IMR-90 (cell line): Measurements from ENCODE around the gene DALRD3. TPM values are rescaled to one million over a fixed set of nuclear protein-coding genes. Genes with fewer than 3 reads are reported as not detected.

Experiments used
- ATAC-seq: fragments of 200-7000 bp; cut with Tn5 transposase; 2 replicates; pipeline ENCODE4 v1.9.1; 2020; ENCODE audit warnings: low read depth, mild to moderate bottlenecking, moderate library complexity
- BruUV-seq: library from RNA; stranded (reverse); fragments of 400-500 nt; replicated peaks from 2 replicates; lab custom pipeline; 2021; lab: Mats Ljungman, UMichigan
- CTCF ChIA-PET: fragments of 300-600 bp; formaldehyde crosslinking; extraction: SDS; loops from one replicate; lab custom pipeline; 2021; ENCODE audit warnings: antibody characterized with exemption; lab: Yijun Ruan, JAX
- POLR2A ChIA-PET: fragments of 300-600 bp; sonication (Branson Sonifier 250); formaldehyde crosslinking; loops from one replicate; lab custom pipeline; 2022; ENCODE audit warnings: antibody characterized with exemption; ENCODE audit not compliant: unreplicated experiment; lab: Charles Lee
- DNase-seq: peaks from one replicate; pipeline ENCODE4 v3.0.0; 2013
- H2AFZ ChIP-seq: replicated peaks from 2 replicates; pipeline ENCODE3; 2013; ENCODE audit warnings: low read length, mild to moderate bottlenecking; ENCODE audit not compliant: poor library complexity
- H2AK5ac ChIP-seq: 2 replicates; pipeline ENCODE4 v1.6.1; 2013; ENCODE audit warnings: low read depth, low read length, inconsistent platforms
- H2AK9ac ChIP-seq: replicated peaks from 2 replicates; pipeline ENCODE3; 2013; ENCODE audit warnings: mild to moderate bottlenecking, low read depth, low read length, moderate library complexity; ENCODE audit not compliant: poor library complexity
- H2BK120ac ChIP-seq: 2 replicates; pipeline ENCODE4 v1.6.1; 2013; ENCODE audit warnings: low read depth, low read length, inconsistent platforms
- H2BK15ac ChIP-seq: 3 replicates; pipeline ENCODE4 v1.6.1; 2013; ENCODE audit warnings: low read depth, low read length, inconsistent platforms
- H2BK20ac ChIP-seq: 2 replicates; pipeline ENCODE4 v1.6.1; 2013; ENCODE audit warnings: low read depth, mild to moderate bottlenecking, inconsistent platforms, low read length, moderate library complexity
- H2BK5ac ChIP-seq: 2 replicates; pipeline ENCODE4 v1.6.1; 2013; ENCODE audit warnings: mild to moderate bottlenecking, low read depth, low read length, inconsistent platforms; ENCODE audit not compliant: poor library complexity, severe bottlenecking
- H3K14ac ChIP-seq: replicated peaks from 2 replicates; pipeline ENCODE4 v1.6.1; 2013; ENCODE audit warnings: low read depth, low read length, inconsistent platforms
- H3K18ac ChIP-seq: 2 replicates; pipeline ENCODE4 v1.6.1; 2013; ENCODE audit warnings: low read depth, low read length, control low read depth
- H3K23ac ChIP-seq: 2 replicates; pipeline ENCODE4 v1.6.1; 2013; ENCODE audit warnings: low read depth, low read length, inconsistent platforms
- H3K27ac ChIP-seq: 2 replicates; pipeline ENCODE4 v1.5.1; 2013; ENCODE audit warnings: mild to moderate bottlenecking, control low read depth, low read length; ENCODE audit not compliant: insufficient read depth
- H3K27me3 ChIP-seq: 2 replicates; pipeline ENCODE4 v1.6.1; 2013; ENCODE audit warnings: low read length; ENCODE audit not compliant: control insufficient read depth, insufficient read depth
- H3K36me3 ChIP-seq: 2 replicates; pipeline ENCODE4 v1.6.1; 2013; ENCODE audit warnings: low read length, mixed read lengths; ENCODE audit not compliant: control insufficient read depth, insufficient read depth
- H3K4ac ChIP-seq: 2 replicates; pipeline ENCODE4 v1.6.1; 2013; ENCODE audit warnings: low read depth, low read length, inconsistent platforms
- H3K4me1 ChIP-seq: 2 replicates; pipeline ENCODE4 v1.6.1; 2013; ENCODE audit warnings: low read length, mixed read lengths; ENCODE audit not compliant: control insufficient read depth, insufficient read depth
- H3K4me2 ChIP-seq: 2 replicates; pipeline ENCODE4 v1.6.1; 2013; ENCODE audit warnings: low read depth, mild to moderate bottlenecking, control low read depth, low read length, moderate library complexity
- H3K4me3 ChIP-seq: 2 replicates; pipeline ENCODE4 v1.5.1; 2013; ENCODE audit warnings: low read depth, mild to moderate bottlenecking, control low read depth, low read length, moderate library complexity; ENCODE audit not compliant: insufficient read depth
- H3K56ac ChIP-seq: 2 replicates; pipeline ENCODE4 v1.6.1; 2013; ENCODE audit warnings: low read length, inconsistent platforms; ENCODE audit not compliant: insufficient read depth; ENCODE audit errors: extremely low read depth
- H3K79me1 ChIP-seq, 2 experiments: 2 replicates each; pipeline ENCODE4 v1.6.1; 2013; ENCODE audit warnings: low read length in 2 of 2, inconsistent platforms in 1 of 2, low read depth in 1 of 2
- H3K9ac ChIP-seq: 2 replicates; pipeline ENCODE4 v1.6.1; 2013; ENCODE audit warnings: low read depth, low read length, control low read depth
- H3K9me1 ChIP-seq: 2 replicates; pipeline ENCODE4 v1.6.1; 2013; ENCODE audit warnings: low read length, inconsistent platforms; ENCODE audit not compliant: insufficient read depth
- H3K9me3 ChIP-seq: 2 replicates; pipeline ENCODE4 v1.6.1; 2013; ENCODE audit warnings: low read length; ENCODE audit not compliant: control insufficient read depth, insufficient read depth
- H4K20me1 ChIP-seq: 2 replicates; pipeline ENCODE4 v1.6.1; 2013; ENCODE audit warnings: low read length, inconsistent platforms; ENCODE audit not compliant: insufficient read depth
- H4K5ac ChIP-seq: 2 replicates; pipeline ENCODE4 v1.6.1; 2013; ENCODE audit warnings: mild to moderate bottlenecking, low read depth, low read length, control low read depth
- H4K8ac ChIP-seq, 2 experiments: 2 replicates each; pipeline ENCODE4 v1.6.1; 2013; ENCODE audit warnings: low read depth in 2 of 2, low read length in 2 of 2, control low read depth in 1 of 2, inconsistent platforms in 1 of 2
- H4K91ac ChIP-seq: 2 replicates; pipeline ENCODE4 v1.6.1; 2013; ENCODE audit warnings: low read depth, low read length, inconsistent platforms; ENCODE audit not compliant: insufficient read depth
- BHLHE40 ChIP-seq: fragments of 150-350 bp; IDR thresholded peaks from 2 replicates; pipeline ENCODE4 v1.6.1; 2016; ENCODE audit warnings: mild to moderate bottlenecking, low read depth, low read length
- CEBPB ChIP-seq: IDR thresholded peaks from 2 replicates; pipeline ENCODE4 v1.6.1; 2012; ENCODE audit warnings: low read depth, low read length, improper control_type of control experiment
- CHD1 ChIP-seq: IDR thresholded peaks from 2 replicates; pipeline ENCODE4 v1.6.1; 2012; ENCODE audit warnings: low read depth, low read length, improper control_type of control experiment
- MAFK ChIP-seq: IDR thresholded peaks from 2 replicates; pipeline ENCODE4 v1.6.1; 2012; ENCODE audit warnings: low read depth, low read length, improper control_type of control experiment
- MAZ ChIP-seq: IDR thresholded peaks from 2 replicates; pipeline ENCODE4 v1.6.1; 2012; ENCODE audit warnings: low read depth, mild to moderate bottlenecking, low read length, improper control_type of control experiment, moderate library complexity, borderline replicate concordance
- MXI1 ChIP-seq: IDR thresholded peaks from 2 replicates; pipeline ENCODE4 v1.6.1; 2012; ENCODE audit warnings: low read depth, mild to moderate bottlenecking, low read length, moderate library complexity, borderline replicate concordance
- NFE2L2 ChIP-seq: fragments of 150-350 bp; IDR thresholded peaks from 2 replicates; pipeline ENCODE4 v1.6.1; 2016; ENCODE audit warnings: low read depth, mild to moderate bottlenecking, low read length
- POLR2A ChIP-seq: IDR thresholded peaks from 2 replicates; pipeline ENCODE4 v1.6.1; 2012; ENCODE audit warnings: mild to moderate bottlenecking, low read depth, low read length
- RAD21 ChIP-seq: IDR thresholded peaks from 2 replicates; pipeline ENCODE4 v1.6.1; 2012; ENCODE audit warnings: low read length, improper control_type of control experiment
- RCOR1 ChIP-seq: IDR thresholded peaks from 2 replicates; pipeline ENCODE4 v1.6.1; 2012; ENCODE audit warnings: mild to moderate bottlenecking, low read length, improper control_type of control experiment; ENCODE audit not compliant: insufficient replicate concordance
- SMC3 ChIP-seq: fragments of 150-350 bp; IDR thresholded peaks from 2 replicates; pipeline ENCODE4 v1.6.1; 2016; ENCODE audit warnings: low read depth, mild to moderate bottlenecking, antibody characterized with exemption, low read length, moderate library complexity
- WGBS, 2 experiments: methylation state at CpG; one replicate each; pipeline versions ENCODE4 v1.1.5 to v1.1.7; 2013; ENCODE audit warnings: missing lambda C conversion rate in 2 of 2; ENCODE audit not compliant: insufficient read length in 1 of 2; ENCODE audit errors: extremely low coverage in 2 of 2; 5-methylcytosine and 5-hydroxymethylcytosine counted together
- dilution Hi-C: fragments of 300-500 bp; cut with HindIII; formaldehyde crosslinking; loops from one replicate; pipeline ENCODE4 v1.14.3; 2018; ENCODE audit warnings: low sequenced_read_pairs; ENCODE audit not compliant: unreplicated experiment
- in situ Hi-C: fragments of 300-500 bp; cut with MboI; formaldehyde crosslinking; loops from 3 replicates; pipeline ENCODE4 v1.14.3; 2019; ENCODE audit warnings: low sequenced_read_pairs, inconsistent platforms, mixed read lengths
- intact Hi-C: fragments of 100-400 bp; cut with micrococcal nuclease; formaldehyde crosslinking; loops from 2 replicates; pipeline ENCODE4 v1.10.0; 2022
- polyA plus RNA-seq, 3 experiments: library from polyadenylated mRNA; depleted of rRNA; stranded (reverse); fragments of >200 nt; gene quantifications; 2 replicates each; pipeline ENCODE4 v1.2.3, GENCODE V29; 2012; ENCODE audit warnings: low replicate concordance in 1 of 3
- total RNA-seq: library from RNA; depleted of rRNA; stranded (reverse); fragments of >200 nt; gene quantifications from 2 replicates; pipeline ENCODE4 v1.2.3, GENCODE V29; 2012

Gene DALRD3
- total and polyA plus RNA-seq, 2 of the 4 experiments (the other 2 are of a cell fraction): 27.8 to 42.2 TPM

- no peak overlapping the region for H3K56ac ChIP-seq
- peaks cover 19% of the 10 kb centered on the region for H3K9me1 ChIP-seq
- no peak overlapping the region; the same call in 1 of the 2 replicates for H2AK5ac ChIP-seq
- no peak for TF ChIP-seq MAZ
- TF ChIP-seq CEBPB: no peak
- no peak for TF ChIP-seq CHD1
- TF ChIP-seq MAFK: no peak
- TF ChIP-seq MXI1: no peak
- TF ChIP-seq RCOR1: no peak
- no peak for TF ChIP-seq BHLHE40
- no peak for TF ChIP-seq NFE2L2
- no peak for TF ChIP-seq SMC3
- no peak for TF ChIP-seq RAD21
- TF ChIP-seq POLR2A: no peak
- peaks cover 35% of the 10 kb centered on the region for H3K36me3 ChIP-seq
- H3K4ac ChIP-seq: no peak overlapping the region
- no peak overlapping the region for H3K4me2 ChIP-seq
- H3K9me3 ChIP-seq: no peaks in the 10 kb centered on the region
- no peak overlapping the region for H4K91ac ChIP-seq
- peaks cover 2% of the 10 kb centered on the region; the same call in 1 of the 2 replicates for H3K4me1 ChIP-seq
- H2BK20ac ChIP-seq: no peak overlapping the region
- H3K27ac ChIP-seq: peak overlapping the region; percentile 58; the same call in 1 of the 2 replicates
- H3K14ac ChIP-seq: no peak overlapping the region
- peak overlapping the region; percentile 25 for H2BK5ac ChIP-seq
- intact Hi-C loops (no loop called here), dilution Hi-C loops (no loop called here), in situ Hi-C loops (no loop called here)
- H3K79me1 ChIP-seq: peaks cover 49 to 74% of the 10 kb centered on the region in 2 experiments
- BruUV-seq: no TSS peak
- H3K18ac ChIP-seq: peak overlapping the region; percentile 54; the same call in 1 of the 2 replicates
- H4K20me1 ChIP-seq: peaks cover 7% of the 10 kb centered on the region; the same call in 1 of the 2 replicates
- no CpG with 5 or more reads among the region's 1 CpG for WGBS, 2 experiments
- H3K9ac ChIP-seq: no peak overlapping the region
- H3K23ac ChIP-seq: peak overlapping the region; percentile 13; the same call in 1 of the 2 replicates
- ChIA-PET POLR2A (no interaction called here), CTCF (interaction anchor here (0.5 kb wide), 1 partner anchor 96 kb away, joined by 3 read pairs; no protein-coding TSS in a partner anchor)
- DNase-seq (no peak), ATAC-seq (no peak)
- H2AK9ac ChIP-seq: no peak overlapping the region
- H3K27me3 ChIP-seq: no peaks in the 10 kb centered on the region
- no peak overlapping the region for H2AFZ ChIP-seq
- H3K4me3 ChIP-seq: no peak overlapping the region
- no peak overlapping the region for H2BK15ac ChIP-seq
- 0 out of 4 replicates have a peak overlapping the region, but pooled peaks of 1 of the 2 experiments have one; percentile 43 for H4K8ac ChIP-seq
- no peak overlapping the region for H4K5ac ChIP-seq
- no peak overlapping the region for H2BK120ac ChIP-seq
Observed at GRCh38 chr3:49053543-49053942, 35.2 kb upstream of the DALRD3 start.
